IMR-90 (cell line): ENCODE measurements around the gene TOMM22. TPM values are rescaled to one million over a fixed set of nuclear protein-coding genes. Genes with fewer than 3 reads are reported as not detected.

Source experiments
- ATAC-seq: fragments of 200-7000 bp; cut with Tn5 transposase; 2 replicates; pipeline ENCODE4 v1.9.1; 2020; ENCODE audit warnings: low read depth, mild to moderate bottlenecking, moderate library complexity
- BruUV-seq: library from RNA; stranded (reverse); fragments of 400-500 nt; replicated peaks from 2 replicates; lab custom pipeline; 2021; lab: Mats Ljungman, UMichigan
- CTCF ChIA-PET: fragments of 300-600 bp; formaldehyde crosslinking; extraction: SDS; loops from one replicate; lab custom pipeline; 2021; ENCODE audit warnings: antibody characterized with exemption; lab: Yijun Ruan, JAX
- POLR2A ChIA-PET: fragments of 300-600 bp; sonication (Branson Sonifier 250); formaldehyde crosslinking; loops from one replicate; lab custom pipeline; 2022; ENCODE audit warnings: antibody characterized with exemption; ENCODE audit not compliant: unreplicated experiment; lab: Charles Lee
- DNase-seq: peaks from one replicate; pipeline ENCODE4 v3.0.0; 2013
- H2AFZ ChIP-seq: replicated peaks from 2 replicates; pipeline ENCODE3; 2013; ENCODE audit warnings: low read length, mild to moderate bottlenecking; ENCODE audit not compliant: poor library complexity
- H2AK5ac ChIP-seq: 2 replicates; pipeline ENCODE4 v1.6.1; 2013; ENCODE audit warnings: low read depth, low read length, inconsistent platforms
- H2AK9ac ChIP-seq: replicated peaks from 2 replicates; pipeline ENCODE3; 2013; ENCODE audit warnings: mild to moderate bottlenecking, low read depth, low read length, moderate library complexity; ENCODE audit not compliant: poor library complexity
- H2BK120ac ChIP-seq: 2 replicates; pipeline ENCODE4 v1.6.1; 2013; ENCODE audit warnings: low read depth, low read length, inconsistent platforms
- H2BK15ac ChIP-seq: 3 replicates; pipeline ENCODE4 v1.6.1; 2013; ENCODE audit warnings: low read depth, low read length, inconsistent platforms
- H2BK20ac ChIP-seq: 2 replicates; pipeline ENCODE4 v1.6.1; 2013; ENCODE audit warnings: low read depth, mild to moderate bottlenecking, inconsistent platforms, low read length, moderate library complexity
- H2BK5ac ChIP-seq: 2 replicates; pipeline ENCODE4 v1.6.1; 2013; ENCODE audit warnings: mild to moderate bottlenecking, low read depth, low read length, inconsistent platforms; ENCODE audit not compliant: poor library complexity, severe bottlenecking
- H3K14ac ChIP-seq: replicated peaks from 2 replicates; pipeline ENCODE4 v1.6.1; 2013; ENCODE audit warnings: low read depth, low read length, inconsistent platforms
- H3K18ac ChIP-seq: 2 replicates; pipeline ENCODE4 v1.6.1; 2013; ENCODE audit warnings: low read depth, low read length, control low read depth
- H3K23ac ChIP-seq: 2 replicates; pipeline ENCODE4 v1.6.1; 2013; ENCODE audit warnings: low read depth, low read length, inconsistent platforms
- H3K27ac ChIP-seq: 2 replicates; pipeline ENCODE4 v1.5.1; 2013; ENCODE audit warnings: mild to moderate bottlenecking, control low read depth, low read length; ENCODE audit not compliant: insufficient read depth
- H3K27me3 ChIP-seq: 2 replicates; pipeline ENCODE4 v1.6.1; 2013; ENCODE audit warnings: low read length; ENCODE audit not compliant: control insufficient read depth, insufficient read depth
- H3K36me3 ChIP-seq: 2 replicates; pipeline ENCODE4 v1.6.1; 2013; ENCODE audit warnings: low read length, mixed read lengths; ENCODE audit not compliant: control insufficient read depth, insufficient read depth
- H3K4ac ChIP-seq: 2 replicates; pipeline ENCODE4 v1.6.1; 2013; ENCODE audit warnings: low read depth, low read length, inconsistent platforms
- H3K4me1 ChIP-seq: 2 replicates; pipeline ENCODE4 v1.6.1; 2013; ENCODE audit warnings: low read length, mixed read lengths; ENCODE audit not compliant: control insufficient read depth, insufficient read depth
- H3K4me2 ChIP-seq: 2 replicates; pipeline ENCODE4 v1.6.1; 2013; ENCODE audit warnings: low read depth, mild to moderate bottlenecking, control low read depth, low read length, moderate library complexity
- H3K4me3 ChIP-seq: 2 replicates; pipeline ENCODE4 v1.5.1; 2013; ENCODE audit warnings: low read depth, mild to moderate bottlenecking, control low read depth, low read length, moderate library complexity; ENCODE audit not compliant: insufficient read depth
- H3K56ac ChIP-seq: 2 replicates; pipeline ENCODE4 v1.6.1; 2013; ENCODE audit warnings: low read length, inconsistent platforms; ENCODE audit not compliant: insufficient read depth; ENCODE audit errors: extremely low read depth
- H3K79me1 ChIP-seq, 2 experiments: 2 replicates each; pipeline ENCODE4 v1.6.1; 2013; ENCODE audit warnings: low read length in 2 of 2, inconsistent platforms in 1 of 2, low read depth in 1 of 2
- H3K9ac ChIP-seq: 2 replicates; pipeline ENCODE4 v1.6.1; 2013; ENCODE audit warnings: low read depth, low read length, control low read depth
- H3K9me1 ChIP-seq: 2 replicates; pipeline ENCODE4 v1.6.1; 2013; ENCODE audit warnings: low read length, inconsistent platforms; ENCODE audit not compliant: insufficient read depth
- H3K9me3 ChIP-seq: 2 replicates; pipeline ENCODE4 v1.6.1; 2013; ENCODE audit warnings: low read length; ENCODE audit not compliant: control insufficient read depth, insufficient read depth
- H4K20me1 ChIP-seq: 2 replicates; pipeline ENCODE4 v1.6.1; 2013; ENCODE audit warnings: low read length, inconsistent platforms; ENCODE audit not compliant: insufficient read depth
- H4K5ac ChIP-seq: 2 replicates; pipeline ENCODE4 v1.6.1; 2013; ENCODE audit warnings: mild to moderate bottlenecking, low read depth, low read length, control low read depth
- H4K8ac ChIP-seq, 2 experiments: 2 replicates each; pipeline ENCODE4 v1.6.1; 2013; ENCODE audit warnings: low read depth in 2 of 2, low read length in 2 of 2, control low read depth in 1 of 2, inconsistent platforms in 1 of 2
- H4K91ac ChIP-seq: 2 replicates; pipeline ENCODE4 v1.6.1; 2013; ENCODE audit warnings: low read depth, low read length, inconsistent platforms; ENCODE audit not compliant: insufficient read depth
- CHD1 ChIP-seq: IDR thresholded peaks from 2 replicates; pipeline ENCODE4 v1.6.1; 2012; ENCODE audit warnings: low read depth, low read length, improper control_type of control experiment
- ELK1 ChIP-seq: fragments of 150-350 bp; IDR thresholded peaks from 2 replicates; pipeline ENCODE4 v1.6.1; 2016; ENCODE audit warnings: low read depth, mild to moderate bottlenecking, low read length, moderate library complexity, borderline replicate concordance
- MAZ ChIP-seq: IDR thresholded peaks from 2 replicates; pipeline ENCODE4 v1.6.1; 2012; ENCODE audit warnings: low read depth, mild to moderate bottlenecking, low read length, improper control_type of control experiment, moderate library complexity, borderline replicate concordance
- RAD21 ChIP-seq: IDR thresholded peaks from 2 replicates; pipeline ENCODE4 v1.6.1; 2012; ENCODE audit warnings: low read length, improper control_type of control experiment
- WGBS, 2 experiments: methylation state at CpG; one replicate each; pipeline versions ENCODE4 v1.1.5 to v1.1.7; 2013; ENCODE audit warnings: missing lambda C conversion rate in 2 of 2; ENCODE audit not compliant: insufficient read length in 1 of 2; ENCODE audit errors: extremely low coverage in 2 of 2; 5-methylcytosine and 5-hydroxymethylcytosine counted together
- dilution Hi-C: fragments of 300-500 bp; cut with HindIII; formaldehyde crosslinking; loops from one replicate; pipeline ENCODE4 v1.14.3; 2018; ENCODE audit warnings: low sequenced_read_pairs; ENCODE audit not compliant: unreplicated experiment
- in situ Hi-C: fragments of 300-500 bp; cut with MboI; formaldehyde crosslinking; loops from 3 replicates; pipeline ENCODE4 v1.14.3; 2019; ENCODE audit warnings: low sequenced_read_pairs, inconsistent platforms, mixed read lengths
- intact Hi-C: fragments of 100-400 bp; cut with micrococcal nuclease; formaldehyde crosslinking; loops from 2 replicates; pipeline ENCODE4 v1.10.0; 2022
- polyA plus RNA-seq, 3 experiments: library from polyadenylated mRNA; depleted of rRNA; stranded (reverse); fragments of >200 nt; gene quantifications; 2 replicates each; pipeline ENCODE4 v1.2.3, GENCODE V29; 2012; ENCODE audit warnings: low replicate concordance in 1 of 3
- total RNA-seq: library from RNA; depleted of rRNA; stranded (reverse); fragments of >200 nt; gene quantifications from 2 replicates; pipeline ENCODE4 v1.2.3, GENCODE V29; 2012

Gene TOMM22
- total and polyA plus RNA-seq, 2 of the 4 experiments (the other 2 are of a cell fraction) = 38.7 to 78.0 TPM

- no peak overlapping the region for H2AK5ac ChIP-seq
- WGBS, 2 experiments = no CpG with 5 or more reads among the region's 2 CpGs
- H3K4me3 ChIP-seq = no peak overlapping the region
- H3K27me3 ChIP-seq = no peaks in the 10 kb centered on the region
- H2BK15ac ChIP-seq = no peak overlapping the region
- no peak overlapping the region for H3K27ac ChIP-seq
- H4K5ac ChIP-seq = no peak overlapping the region
- no peak overlapping the region for H4K91ac ChIP-seq
- intact Hi-C loops = no loop called here
- ATAC-seq (no peak), DNase-seq (no peak)
- no TSS peak for BruUV-seq
- peaks cover 5% of the 10 kb centered on the region for H3K4me1 ChIP-seq
- peaks cover 21% of the 10 kb centered on the region for H4K20me1 ChIP-seq
- peaks cover 17% of the 10 kb centered on the region for H3K9me1 ChIP-seq
- no peak overlapping the region for H2AFZ ChIP-seq
- CTCF ChIA-PET = no interaction called here
- H3K4ac ChIP-seq = no peak overlapping the region
- H3K36me3 ChIP-seq = peaks cover 21% of the 10 kb centered on the region
- no peak overlapping the region for H3K14ac ChIP-seq
- H3K23ac ChIP-seq = no peak overlapping the region
- H3K9ac ChIP-seq = no peak overlapping the region
- no peak overlapping the region for H3K18ac ChIP-seq
- H2BK20ac ChIP-seq = no peak overlapping the region
- H3K56ac ChIP-seq = no peak overlapping the region
- dilution Hi-C loops = no loop called here
- H3K9me3 ChIP-seq = no peaks in the 10 kb centered on the region
- TF ChIP-seq RAD21 (no peak), CHD1 (no peak), MAZ (no peak), ELK1 (no peak)
- no peak overlapping the region for H4K8ac ChIP-seq
- H3K79me1 ChIP-seq = peaks cover 38 to 79% of the 10 kb centered on the region in 2 experiments
- H2BK120ac ChIP-seq = no peak overlapping the region
- H2BK5ac ChIP-seq = no peak overlapping the region
- POLR2A ChIA-PET = no interaction called here
- H3K4me2 ChIP-seq = no peak overlapping the region
- H2AK9ac ChIP-seq = no peak overlapping the region
- in situ Hi-C loops = no loop called here
These were observed 12.3 kb downstream of the TOMM22 start for GRCh38 chr22:38694049-38694448.
